Measurements from ENCODE around the gene OTOGL.

Gene OTOGL

GRCh38 chr12:80359703-80360102 lies 260.4 kb downstream of the OTOGL start:
- no peak for DNase-seq

DNA sequence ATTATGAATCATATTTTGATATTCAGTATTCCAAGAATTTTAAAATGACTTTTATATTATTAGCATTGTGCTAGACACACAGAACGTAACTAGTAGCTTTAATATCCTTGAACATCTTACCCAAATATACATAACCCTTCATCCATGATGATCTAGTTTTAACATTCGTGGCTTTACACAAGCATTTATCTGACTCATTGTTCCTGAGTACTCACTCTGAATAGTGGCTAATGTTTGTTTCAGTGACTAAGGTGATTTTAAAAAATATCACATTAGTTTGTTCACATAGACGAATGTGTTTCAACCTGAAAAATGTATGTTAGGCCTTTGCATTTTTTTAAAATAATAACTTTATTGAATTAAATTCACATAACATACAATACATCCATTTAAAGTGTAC lies 264.7 kb downstream of the OTOGL start:
- DNase-seq: no peak

GRCh38 chr12:80373666-80374065 lies 274.3 kb downstream of the OTOGL start:
- DNase-seq: no peak

DNA sequence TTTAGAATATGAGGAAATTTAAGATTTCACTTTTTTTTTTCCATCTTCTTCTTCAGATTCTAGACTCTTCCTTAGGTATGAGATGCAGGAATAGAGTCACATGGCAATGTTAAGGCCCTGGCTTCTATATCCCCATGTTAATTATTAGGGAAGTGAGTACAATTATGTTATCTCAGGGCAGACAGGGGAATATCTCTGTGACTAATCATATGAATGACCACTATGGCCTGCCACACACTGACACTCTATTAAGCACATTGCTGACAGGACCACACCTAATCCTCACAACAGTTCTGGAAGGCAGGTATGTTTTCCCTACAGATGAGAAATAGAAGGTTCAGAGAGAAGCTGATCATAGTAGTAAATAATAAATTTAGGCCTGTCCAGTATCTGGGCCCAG lies 275.3 kb downstream of the OTOGL start:
- DNase-seq: no peak

- no peak for DNase-seq
Measured at GRCh38 chr12:80377140-80377794, 277.9 kb downstream of the OTOGL start.

DNA sequence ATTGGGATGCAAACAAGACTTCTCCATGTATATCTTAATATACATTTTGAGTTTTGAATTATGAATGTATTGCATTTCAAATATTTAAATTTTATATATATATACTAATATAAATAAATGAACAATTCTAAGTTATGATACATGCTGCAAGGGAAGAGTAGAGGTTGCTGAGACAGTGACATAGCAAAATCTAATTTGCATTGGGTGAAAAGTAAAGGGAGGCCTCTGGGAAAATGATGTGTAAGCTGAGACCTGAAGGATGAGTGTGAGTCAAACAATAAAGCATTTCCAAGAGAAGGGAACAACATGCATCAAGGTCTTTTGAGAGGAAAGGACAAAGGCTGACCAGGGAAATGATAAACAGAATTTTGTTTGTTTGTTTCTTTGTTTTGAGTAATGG lies 281.8 kb downstream of the OTOGL start:
- DNase-seq: no peak

GRCh38 chr12:80382254-80382653 lies 282.9 kb downstream of the OTOGL start:
- DNase-seq: no peak

DNA sequence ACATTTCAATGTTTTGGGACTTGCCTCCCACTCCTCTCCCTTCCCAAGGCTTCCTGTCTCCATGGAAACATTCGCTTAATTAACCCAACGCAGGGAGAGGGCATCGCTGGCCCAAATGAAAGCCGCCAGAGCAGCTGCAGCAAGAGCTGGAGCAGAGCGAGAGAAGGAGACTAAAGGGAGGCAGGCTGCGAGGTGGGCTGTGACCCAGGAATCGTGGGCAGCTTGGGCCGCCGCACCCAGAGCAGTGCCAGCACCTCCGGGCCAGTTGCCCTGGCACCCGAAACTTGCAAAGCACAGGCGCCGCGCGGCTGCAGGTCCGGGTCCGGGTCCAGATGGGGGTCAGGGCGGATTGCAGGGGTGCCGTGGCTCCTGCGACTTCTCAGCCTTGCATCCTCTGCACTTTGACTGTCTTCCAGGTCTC lies 301.2 kb downstream of the OTOGL start:
- peak in 41 of 58 donors; percentile 1 to 59 (median 18) for DNase-seq

DNA sequence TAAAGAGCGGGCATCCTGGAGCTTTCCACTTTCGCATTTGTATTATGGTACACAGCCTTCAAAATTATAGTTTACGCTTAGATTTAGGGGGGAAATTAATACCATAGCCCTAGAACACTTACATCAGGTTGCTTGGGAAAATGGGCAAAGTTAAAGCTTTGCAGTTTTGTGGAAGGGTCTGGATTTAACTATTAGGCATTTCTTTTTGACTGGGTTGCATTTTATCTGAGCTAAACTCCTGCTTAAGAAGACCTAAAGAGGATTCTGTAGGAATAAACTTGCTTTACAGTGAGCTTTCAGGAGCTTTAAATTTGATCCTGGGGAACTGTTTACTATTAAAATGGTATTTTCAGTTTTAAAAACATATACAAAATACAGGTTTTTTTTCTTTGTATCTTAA lies 301.9 kb downstream of the OTOGL start:
- DNase-seq: no peak

DNA sequence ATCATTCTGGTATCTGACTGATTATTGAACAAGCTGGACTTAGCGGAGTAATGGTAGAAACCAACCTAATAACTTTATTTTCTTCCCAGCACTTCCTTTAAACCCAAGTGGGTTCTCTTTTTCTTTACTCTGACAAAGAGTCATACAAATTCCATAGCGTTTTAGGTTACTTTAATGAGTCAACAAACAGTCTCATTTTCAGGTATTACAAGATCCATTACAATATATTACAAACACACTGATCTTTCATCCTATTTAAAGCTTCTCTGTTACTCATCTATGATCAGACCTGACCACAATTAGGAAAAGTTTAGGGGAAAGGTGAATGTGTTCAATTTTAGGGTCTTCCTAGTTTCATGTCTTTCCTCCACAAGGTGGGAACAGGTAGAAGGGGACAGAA lies 305.3 kb downstream of the OTOGL start:
- DNase-seq: no peak

DNA sequence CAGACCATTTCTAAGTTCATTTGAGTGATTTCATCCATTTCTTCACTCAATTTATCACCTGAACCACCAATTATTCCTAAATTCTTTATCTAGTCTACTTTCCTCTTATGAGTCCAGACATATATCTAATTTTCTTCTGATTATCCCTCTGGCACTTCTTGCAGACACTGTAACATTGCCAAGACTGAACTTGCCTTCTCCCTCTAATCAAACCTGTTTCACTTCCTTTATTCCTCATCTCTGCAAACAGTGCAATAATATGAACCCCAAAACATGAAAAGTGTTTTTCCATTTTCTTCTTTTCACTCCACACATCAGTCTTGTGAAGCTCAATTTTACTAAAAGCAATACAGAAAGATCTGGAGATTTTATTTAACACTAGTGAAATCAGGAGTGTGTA lies 306.9 kb downstream of the OTOGL start:
- no peak for DNase-seq

GRCh38 chr12:80411787-80412186 lies 312.4 kb downstream of the OTOGL start:
- DNase-seq: no peak

DNA sequence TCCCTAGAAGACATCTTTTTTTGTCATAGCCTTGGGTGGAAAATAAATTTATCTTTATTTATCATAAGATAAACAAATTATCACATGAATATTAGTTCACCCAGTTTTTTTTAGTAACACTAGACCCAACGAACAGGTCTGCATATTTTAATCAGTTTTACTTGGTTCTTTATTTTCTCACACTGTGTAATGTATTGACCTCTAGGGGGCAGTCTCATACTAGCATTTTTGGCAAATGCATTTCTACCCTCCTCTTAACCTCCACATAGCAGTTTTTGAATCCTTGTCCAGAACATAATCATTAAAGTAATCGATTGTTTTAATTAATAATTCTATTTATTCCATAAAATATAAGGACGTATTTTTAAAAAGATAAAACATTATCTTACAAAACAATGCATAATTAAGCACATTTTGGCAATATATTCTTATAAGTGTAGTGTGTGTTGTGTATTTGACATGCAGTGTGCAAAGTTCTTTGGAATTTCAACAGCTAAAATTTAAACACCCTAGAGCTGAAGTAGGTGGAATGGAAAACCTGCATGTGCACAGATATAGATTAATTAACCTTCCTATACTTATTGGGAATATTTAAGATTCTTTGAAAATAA lies 313.1 kb downstream of the OTOGL start:
- peak in 1 of 58 donors; percentile 3 for DNase-seq

DNA sequence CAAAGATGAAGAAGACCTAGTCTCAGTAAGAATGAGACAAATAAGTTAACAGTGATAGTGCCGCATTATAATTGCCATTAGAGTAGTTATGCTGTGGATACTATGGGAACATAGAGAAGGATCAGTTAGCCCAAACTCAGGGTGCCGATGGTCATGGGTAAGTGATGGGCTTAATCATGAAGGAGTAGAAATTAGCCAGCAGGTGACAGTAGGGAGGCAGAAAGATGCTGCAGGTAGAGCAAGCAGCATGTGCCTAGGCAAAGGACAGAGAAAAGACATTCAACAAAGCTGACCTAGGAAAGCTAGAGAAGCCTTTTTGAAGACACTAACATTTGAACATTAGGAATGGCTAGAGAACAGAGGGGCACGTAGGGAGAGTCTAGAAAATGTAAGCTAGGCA lies 314.1 kb downstream of the OTOGL start:
- no peak for DNase-seq

DNA sequence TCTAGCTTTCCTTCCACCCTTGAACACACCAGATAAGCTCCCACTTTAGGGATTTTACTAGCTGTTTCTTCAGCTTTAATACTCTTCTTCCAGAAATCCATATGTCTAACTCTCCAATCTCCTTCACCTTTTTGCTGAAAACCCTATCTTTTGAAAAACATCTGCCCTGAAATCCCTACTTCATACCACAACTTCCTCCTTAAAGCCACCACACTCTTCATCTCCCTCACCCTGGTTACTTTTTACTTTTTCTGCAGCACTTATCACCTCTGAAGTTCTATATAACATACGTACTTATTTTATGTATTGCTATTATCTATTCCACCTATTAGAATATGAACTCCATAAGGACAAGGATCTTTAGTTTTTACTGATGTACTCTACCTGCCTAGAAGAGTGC lies 316.1 kb downstream of the OTOGL start:
- no peak for DNase-seq

DNA sequence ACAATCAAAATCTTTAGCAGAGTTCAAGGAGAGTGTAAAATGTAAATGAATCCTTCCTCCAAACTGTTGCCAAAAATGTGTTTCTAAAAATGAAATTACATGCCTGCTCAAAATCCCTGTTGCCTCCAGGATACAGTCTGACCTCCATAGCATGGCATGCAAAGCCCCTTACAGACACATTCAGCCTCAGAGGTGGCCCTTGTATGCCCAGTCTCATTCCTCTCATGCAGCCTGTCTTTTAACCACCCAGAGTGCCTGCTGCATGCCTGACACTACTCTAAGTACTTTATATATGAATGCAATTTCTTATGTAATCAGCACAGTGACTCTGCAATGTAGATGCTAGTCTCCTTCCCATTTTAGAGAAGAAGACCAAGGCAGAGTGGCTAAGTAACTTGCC lies 320.3 kb downstream of the OTOGL start:
- peak in 4 of 58 donors; percentile 0 to 15 (median 5) for DNase-seq

GRCh38 chr12:80420075-80420474 lies 320.7 kb downstream of the OTOGL start:
- no peak for DNase-seq

DNA sequence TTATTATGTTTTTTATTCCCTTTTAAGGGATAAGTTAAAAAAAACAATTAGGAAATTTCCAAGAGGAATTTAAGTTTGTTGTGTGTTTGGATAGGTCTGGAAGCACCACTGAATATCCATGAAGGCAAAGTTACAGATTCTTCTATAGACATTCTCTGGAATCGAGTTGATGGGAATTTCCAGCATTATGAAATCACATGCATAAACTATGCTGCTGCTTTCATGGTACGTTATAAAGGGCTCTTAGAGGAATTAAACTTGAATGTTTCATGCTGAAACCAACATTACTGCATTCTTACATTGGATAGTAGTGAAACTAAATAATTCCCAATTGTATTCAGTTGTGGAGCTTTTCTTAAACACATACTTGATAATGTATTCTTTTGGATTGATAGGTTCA lies 323.2 kb downstream of the OTOGL start:
- DNase-seq: no peak
